ENCODE results near the gene COMT.
"Not testable (repeated sequence)": the region's sequence is repeated elsewhere in the genome, so short reads cannot be mapped to it uniquely, and the experiment has no call there.

The COMT gene

DNA sequence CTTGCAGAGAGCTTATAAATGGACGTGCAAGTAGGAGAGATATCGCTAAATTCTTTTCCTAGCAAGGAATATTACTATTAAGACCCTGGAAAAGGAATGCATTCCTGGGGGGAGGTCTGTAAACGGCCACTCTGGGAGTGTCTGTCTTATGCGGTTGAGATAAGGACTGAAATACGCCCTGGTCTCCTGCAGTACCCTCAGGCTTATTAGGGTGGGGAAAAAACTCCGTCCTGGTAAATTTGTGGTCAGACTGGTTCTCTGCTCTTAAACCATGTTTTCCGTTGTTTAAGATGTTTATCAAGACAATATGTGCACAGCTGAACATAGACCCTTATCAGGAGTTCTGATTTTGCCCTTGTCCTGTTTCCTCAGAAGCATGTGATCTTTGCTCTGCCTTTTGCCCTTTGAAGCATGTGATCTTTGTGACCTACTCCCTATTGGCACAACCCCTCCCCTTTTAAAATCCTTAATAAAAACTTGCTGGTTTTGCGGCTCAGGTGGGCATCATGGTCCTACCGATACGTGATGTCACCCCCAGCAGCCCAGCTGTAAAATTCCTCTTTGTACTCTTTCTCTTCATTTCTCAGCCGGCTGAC is 6.4 kb upstream of the COMT start:
- not testable (repeated sequence) for H3K9me3 ChIP-seq (ENCODE audit: control insufficient read depth, low read length); H3K27me3 ChIP-seq (ENCODE audit: control insufficient read depth, insufficient read depth, low read length); H3K4me3 ChIP-seq (ENCODE audit: low read length); H3K9ac ChIP-seq (ENCODE audit: low read length); H3K36me3 ChIP-seq (ENCODE audit: control insufficient read depth, insufficient read depth, low read length)
- peaks cover 29% of the 10 kb centered on the region for H3K4me1 ChIP-seq (ENCODE audit: control insufficient read depth, insufficient read depth, low read length)

DNA sequence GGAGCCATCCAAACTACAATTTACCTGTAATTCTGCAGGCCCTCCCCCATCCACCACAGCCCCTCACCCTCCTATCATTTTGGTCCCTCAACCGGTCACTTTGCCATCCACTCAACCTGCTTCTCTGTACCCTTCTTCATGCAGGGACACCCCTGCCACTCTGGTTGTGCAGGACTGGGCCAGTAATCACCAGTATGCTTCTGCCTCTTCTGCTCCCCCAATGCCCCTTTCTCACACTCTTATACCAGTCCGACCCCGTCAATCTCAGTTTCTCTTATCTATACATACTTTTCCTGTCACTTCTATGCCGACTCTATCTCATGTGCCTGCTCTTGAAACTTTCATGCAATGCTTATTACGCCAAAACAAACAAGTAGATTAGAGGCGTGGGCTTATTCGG is 5.1 kb upstream of the COMT start:
- Histone ChIP-seq H3K4me3 (ENCODE audit: low read length) (no peak overlapping the region), H3K27me3 (ENCODE audit: control insufficient read depth, insufficient read depth, low read length) (no peaks in the 10 kb centered on the region), H3K36me3 (ENCODE audit: control insufficient read depth, insufficient read depth, low read length) (no peaks in the 10 kb centered on the region), H3K9ac (ENCODE audit: low read length) (no peak overlapping the region), H3K4me1 (ENCODE audit: control insufficient read depth, insufficient read depth, low read length) (peaks cover 38% of the 10 kb centered on the region), H3K9me3 (ENCODE audit: control insufficient read depth, low read length) (no peaks in the 10 kb centered on the region)

DNA sequence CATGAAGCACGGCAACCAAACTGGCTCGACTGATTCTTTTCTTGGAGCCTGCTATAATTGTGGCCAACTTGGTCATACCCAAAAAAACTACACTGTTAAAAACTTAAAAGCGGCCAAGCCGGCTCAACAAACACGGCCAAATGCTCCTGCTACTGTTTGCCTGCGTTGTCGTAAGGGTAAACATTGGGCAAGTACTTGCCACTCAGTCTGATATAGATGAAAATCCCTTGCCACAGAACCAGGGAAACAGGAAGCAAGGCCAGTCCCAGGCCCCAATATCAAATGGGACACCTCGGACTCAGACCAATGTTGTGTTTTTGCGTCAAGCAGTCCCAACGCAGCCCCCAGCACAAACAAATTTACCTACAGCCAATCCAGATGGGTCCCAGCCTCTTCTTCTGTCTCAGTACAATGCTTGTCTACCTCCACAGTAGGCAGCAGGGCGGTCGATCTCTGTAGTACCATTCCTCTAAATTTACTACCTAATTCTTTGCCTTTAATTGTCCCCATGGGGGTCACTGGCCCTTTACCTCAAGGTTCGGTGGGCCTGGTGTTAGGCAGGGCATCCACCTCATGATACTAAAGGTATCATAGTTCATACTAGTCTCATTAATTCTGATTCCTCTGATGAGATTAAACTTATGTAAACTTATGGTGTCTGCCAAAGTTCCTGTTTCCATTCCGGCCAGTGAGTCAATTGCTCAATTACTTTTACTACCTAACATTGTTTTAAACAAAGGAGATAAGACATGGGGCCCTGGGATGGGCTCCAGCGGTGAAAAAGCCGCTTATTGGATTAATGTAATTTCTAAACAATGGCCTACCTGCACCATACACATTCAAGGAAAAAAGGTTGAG is 3.7 kb upstream of the COMT start:
- no peaks in the 10 kb centered on the region for H3K9me3 ChIP-seq (ENCODE audit: control insufficient read depth, low read length)
- H3K4me3 ChIP-seq (ENCODE audit: low read length) = no peak overlapping the region
- no peaks in the 10 kb centered on the region for H3K36me3 ChIP-seq (ENCODE audit: control insufficient read depth, insufficient read depth, low read length)
- H3K27me3 ChIP-seq (ENCODE audit: control insufficient read depth, insufficient read depth, low read length) = no peaks in the 10 kb centered on the region
- H3K9ac ChIP-seq (ENCODE audit: low read length) = no peak overlapping the region
- H3K4me1 ChIP-seq (ENCODE audit: control insufficient read depth, insufficient read depth, low read length) = peaks cover 47% of the 10 kb centered on the region

- no peaks in the 10 kb centered on the region for H3K36me3 ChIP-seq (ENCODE audit: control insufficient read depth, insufficient read depth, low read length)
- H3K9me3 ChIP-seq (ENCODE audit: control insufficient read depth, low read length) = no peaks in the 10 kb centered on the region
- H3K4me3 ChIP-seq (ENCODE audit: low read length) = peak overlapping the region; percentile 53
- H3K27me3 ChIP-seq (ENCODE audit: control insufficient read depth, insufficient read depth, low read length) = no peaks in the 10 kb centered on the region
- peaks cover 45% of the 10 kb centered on the region for H3K4me1 ChIP-seq (ENCODE audit: control insufficient read depth, insufficient read depth, low read length)
- peak overlapping the region; percentile 89 for H3K9ac ChIP-seq (ENCODE audit: low read length)
Measured at GRCh38 chr22:19940536-19941364, 822 bp upstream of the COMT start.

DNA sequence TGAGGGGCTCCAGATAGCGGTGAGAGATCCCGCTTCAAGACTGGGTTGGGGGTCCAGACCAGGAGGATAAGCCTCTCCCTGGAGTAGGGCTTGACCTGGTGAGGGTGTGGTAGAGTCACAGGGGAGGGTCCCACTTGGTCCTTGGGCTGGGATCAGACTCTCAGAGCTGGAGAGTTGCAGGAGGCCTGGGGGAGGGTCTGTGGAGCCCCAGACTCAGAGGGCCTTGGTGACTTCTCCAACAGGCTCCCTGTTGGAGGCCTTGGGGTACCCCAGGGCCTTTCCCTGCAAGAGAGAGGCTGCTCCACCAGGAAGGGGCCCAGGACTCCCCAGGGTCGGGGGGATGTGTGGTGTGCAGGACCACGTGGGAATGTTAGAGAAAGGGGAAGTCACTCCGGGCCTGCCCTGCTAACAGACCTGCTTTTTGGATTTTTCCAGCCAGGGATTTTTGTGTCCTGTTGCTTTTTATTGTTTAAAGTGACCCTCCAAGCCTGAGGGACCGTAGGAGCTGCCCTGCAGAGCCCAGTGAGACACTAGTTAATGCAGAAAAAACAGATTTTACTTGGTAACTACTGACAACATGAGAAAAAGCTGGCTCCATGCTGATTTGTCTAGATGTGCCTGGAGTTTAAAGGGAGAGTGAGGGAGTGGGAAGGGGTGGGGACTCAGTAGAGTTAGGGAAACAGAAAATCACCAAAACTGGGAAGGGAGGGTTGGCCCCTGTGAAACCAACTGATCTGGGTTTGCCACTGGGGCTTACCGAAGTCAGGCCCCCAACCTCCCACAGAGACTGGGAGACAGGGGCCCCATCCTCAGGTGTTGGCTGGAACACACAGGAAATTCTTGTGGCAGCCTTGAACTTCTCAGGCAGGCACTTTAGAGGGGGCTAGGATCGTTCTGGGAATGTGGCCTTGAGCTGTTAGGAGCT is 847 bp downstream of the COMT start:
- H3K9me3 ChIP-seq (ENCODE audit: control insufficient read depth, low read length) = no peaks in the 10 kb centered on the region
- H3K4me3 ChIP-seq (ENCODE audit: low read length) = peak overlapping the region; percentile 53
- peaks cover 38% of the 10 kb centered on the region for H3K4me1 ChIP-seq (ENCODE audit: control insufficient read depth, insufficient read depth, low read length)
- H3K36me3 ChIP-seq (ENCODE audit: control insufficient read depth, insufficient read depth, low read length) = no peaks in the 10 kb centered on the region
- H3K27me3 ChIP-seq (ENCODE audit: control insufficient read depth, insufficient read depth, low read length) = no peaks in the 10 kb centered on the region
- H3K9ac ChIP-seq (ENCODE audit: low read length) = peak overlapping the region; percentile 89

DNA sequence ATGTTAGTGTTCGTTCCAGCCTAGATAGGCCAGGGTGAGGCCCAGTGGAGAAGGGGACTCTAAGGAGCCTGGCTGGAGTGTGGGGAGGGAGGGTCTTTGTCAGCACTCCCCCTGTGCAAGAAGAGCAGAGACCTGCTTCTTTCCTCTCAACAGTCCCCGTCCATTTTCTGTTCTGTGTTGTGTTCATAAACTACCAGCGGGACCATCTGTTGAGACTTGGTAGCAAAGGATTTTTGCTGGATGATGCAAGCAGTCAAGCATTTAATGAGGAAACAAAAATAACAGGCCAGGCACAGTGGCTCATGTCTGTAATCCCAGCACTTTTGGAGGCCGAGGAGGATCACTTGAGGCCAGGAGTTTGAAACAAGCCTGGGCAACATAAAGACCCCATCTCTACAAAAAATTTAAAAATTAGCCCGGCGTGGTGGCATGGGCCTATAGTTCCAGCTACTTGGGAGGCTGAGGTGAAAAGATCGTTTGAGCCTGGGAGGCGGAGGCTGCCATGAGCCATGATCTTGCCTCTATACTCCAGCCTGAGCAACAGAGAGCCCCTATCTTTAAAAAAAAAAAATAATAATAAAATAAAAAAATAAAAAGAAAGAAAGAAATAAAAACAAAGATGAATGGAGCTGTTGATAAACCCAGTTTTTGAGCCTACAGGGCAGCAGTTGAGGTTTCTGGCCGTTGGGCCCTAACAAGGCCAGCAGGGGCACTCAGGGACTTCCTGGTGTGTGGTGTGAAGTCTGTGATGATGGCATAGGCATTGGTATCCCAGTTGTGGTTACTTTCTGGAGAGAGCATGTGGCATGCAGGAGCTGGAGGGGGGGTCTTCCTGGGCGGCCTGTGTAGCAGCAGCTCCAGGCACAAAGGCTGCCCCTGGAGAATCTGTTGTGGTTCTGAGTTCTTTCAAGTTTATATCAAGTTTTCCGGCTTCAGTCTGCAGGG is 1.8 kb downstream of the COMT start:
- Histone ChIP-seq H3K36me3 (ENCODE audit: control insufficient read depth, insufficient read depth, low read length) (no peaks in the 10 kb centered on the region), H3K9me3 (ENCODE audit: control insufficient read depth, low read length) (no peaks in the 10 kb centered on the region), H3K9ac (ENCODE audit: low read length) (peak overlapping the region; percentile 89), H3K4me1 (ENCODE audit: control insufficient read depth, insufficient read depth, low read length) (peaks cover 33% of the 10 kb centered on the region), H3K4me3 (ENCODE audit: low read length) (peak overlapping the region; percentile 53), H3K27me3 (ENCODE audit: control insufficient read depth, insufficient read depth, low read length) (no peaks in the 10 kb centered on the region)

DNA sequence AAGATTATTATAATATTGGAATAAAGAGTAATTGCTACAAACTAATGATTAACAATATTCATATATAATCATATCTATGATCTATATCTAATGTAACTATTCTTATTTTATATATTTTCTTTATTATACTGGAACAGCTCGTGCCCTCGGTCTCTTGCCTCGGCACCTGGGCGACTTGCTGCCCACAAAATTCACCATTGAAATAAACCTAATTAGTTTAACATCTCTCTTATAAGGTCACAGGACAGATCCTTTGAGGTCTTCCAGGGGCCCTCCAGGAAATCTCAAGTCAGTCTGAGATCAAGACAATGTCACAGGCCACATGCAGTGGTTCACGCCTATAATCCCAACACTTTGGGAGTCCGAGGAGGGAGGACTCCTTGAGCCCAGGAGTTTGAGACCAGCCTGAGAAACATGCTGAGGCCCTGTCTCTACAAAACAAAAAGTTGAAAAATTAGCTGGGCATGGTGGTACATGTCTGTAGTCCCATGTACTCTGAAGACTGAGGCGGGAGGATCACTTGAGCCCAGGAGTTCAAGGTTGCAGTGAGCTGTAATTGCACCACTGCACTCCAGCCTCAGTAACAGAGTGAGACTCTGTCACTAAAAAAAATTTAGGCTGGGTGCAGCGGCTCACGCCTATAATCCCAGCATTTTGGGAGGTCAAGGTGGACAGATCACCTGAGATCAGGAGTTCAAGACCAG is 6.6 kb downstream of the COMT start:
- Histone ChIP-seq H3K4me3 (ENCODE audit: low read length) (no peak overlapping the region), H3K4me1 (ENCODE audit: control insufficient read depth, insufficient read depth, low read length) (peaks cover 7% of the 10 kb centered on the region), H3K9ac (ENCODE audit: low read length) (no peak overlapping the region), H3K36me3 (ENCODE audit: control insufficient read depth, insufficient read depth, low read length) (no peaks in the 10 kb centered on the region), H3K9me3 (ENCODE audit: control insufficient read depth, low read length) (no peaks in the 10 kb centered on the region), H3K27me3 (ENCODE audit: control insufficient read depth, insufficient read depth, low read length) (no peaks in the 10 kb centered on the region)

DNA sequence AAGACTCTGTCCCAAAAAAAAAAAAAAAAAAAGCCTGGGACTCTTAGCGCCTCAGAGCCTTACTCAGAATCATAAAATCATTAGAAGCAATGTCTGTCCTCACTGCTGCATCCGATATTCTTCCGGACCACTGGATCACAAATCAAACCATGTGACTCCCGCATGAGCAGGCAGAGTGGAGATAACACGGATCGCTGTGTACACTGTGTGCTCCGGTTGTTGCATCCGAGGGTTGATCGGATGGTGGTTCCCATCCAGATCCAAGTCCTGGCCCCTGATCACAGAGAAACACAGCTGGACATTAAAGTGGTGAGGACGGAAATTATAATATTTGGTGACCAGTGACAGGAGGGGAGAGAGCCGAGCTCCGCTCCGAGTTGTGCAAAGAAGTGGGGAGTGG is 9.8 kb downstream of the COMT start:
- Histone ChIP-seq H3K9ac (ENCODE audit: low read length) (no peak overlapping the region), H3K36me3 (ENCODE audit: control insufficient read depth, insufficient read depth, low read length) (no peaks in the 10 kb centered on the region), H3K4me1 (ENCODE audit: control insufficient read depth, insufficient read depth, low read length) (peaks cover 13% of the 10 kb centered on the region), H3K9me3 (ENCODE audit: control insufficient read depth, low read length) (no peaks in the 10 kb centered on the region), H3K27me3 (ENCODE audit: control insufficient read depth, insufficient read depth, low read length) (no peaks in the 10 kb centered on the region), H3K4me3 (ENCODE audit: low read length) (no peak overlapping the region)

- H3K9ac ChIP-seq (ENCODE audit: low read length) = no peak overlapping the region
Measured at GRCh38 chr22:19955241-19956128, 13.9 kb downstream of the COMT start.

DNA sequence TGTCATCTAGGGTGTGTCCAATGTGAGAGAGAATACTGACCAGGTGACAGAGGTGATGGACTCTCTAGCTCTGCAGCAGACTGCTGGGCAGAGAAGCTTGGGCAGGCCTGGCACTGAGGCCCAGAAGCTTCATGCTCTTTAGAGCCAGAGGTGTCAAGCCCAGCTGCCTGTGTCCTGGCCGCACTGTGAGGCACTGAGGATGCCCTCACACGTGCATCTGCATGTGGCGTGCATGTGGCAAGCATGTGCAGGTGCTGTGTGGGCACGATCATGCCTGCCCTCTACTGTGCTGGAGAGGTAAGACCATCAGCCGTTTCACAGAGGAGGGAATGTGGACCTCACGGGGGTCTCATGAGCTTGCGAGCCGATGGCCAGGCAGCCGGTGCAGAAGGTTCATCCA is 15.9 kb downstream of the COMT start:
- H3K4me3 ChIP-seq (ENCODE audit: low read length) = no peak overlapping the region
- no peak overlapping the region for H3K9ac ChIP-seq (ENCODE audit: low read length)
- no peaks in the 10 kb centered on the region for H3K9me3 ChIP-seq (ENCODE audit: control insufficient read depth, low read length)
- H3K27me3 ChIP-seq (ENCODE audit: control insufficient read depth, insufficient read depth, low read length) = no peaks in the 10 kb centered on the region
- H3K4me1 ChIP-seq (ENCODE audit: control insufficient read depth, insufficient read depth, low read length) = peaks cover 37% of the 10 kb centered on the region
- H3K36me3 ChIP-seq (ENCODE audit: control insufficient read depth, insufficient read depth, low read length) = no peaks in the 10 kb centered on the region

More at GRCh38 chr22:19955241-19956128, 13.9 kb downstream of the COMT start:
- Histone ChIP-seq H3K9me3 (ENCODE audit: control insufficient read depth, low read length) (no peaks in the 10 kb centered on the region), H3K27me3 (ENCODE audit: control insufficient read depth, insufficient read depth, low read length) (no peaks in the 10 kb centered on the region), H3K4me3 (ENCODE audit: low read length) (no peak overlapping the region), H3K4me1 (ENCODE audit: control insufficient read depth, insufficient read depth, low read length) (peaks cover 19% of the 10 kb centered on the region), H3K36me3 (ENCODE audit: control insufficient read depth, insufficient read depth, low read length) (no peaks in the 10 kb centered on the region)

Data from mucosa of stomach (tissue), 1 donor.